ENCODE measurements around the gene RRP1B.
"Not testable (repeated sequence)": the region's sequence is repeated elsewhere in the genome, so short reads cannot be mapped to it uniquely, and the experiment has no call there.

The RRP1B gene

DNA sequence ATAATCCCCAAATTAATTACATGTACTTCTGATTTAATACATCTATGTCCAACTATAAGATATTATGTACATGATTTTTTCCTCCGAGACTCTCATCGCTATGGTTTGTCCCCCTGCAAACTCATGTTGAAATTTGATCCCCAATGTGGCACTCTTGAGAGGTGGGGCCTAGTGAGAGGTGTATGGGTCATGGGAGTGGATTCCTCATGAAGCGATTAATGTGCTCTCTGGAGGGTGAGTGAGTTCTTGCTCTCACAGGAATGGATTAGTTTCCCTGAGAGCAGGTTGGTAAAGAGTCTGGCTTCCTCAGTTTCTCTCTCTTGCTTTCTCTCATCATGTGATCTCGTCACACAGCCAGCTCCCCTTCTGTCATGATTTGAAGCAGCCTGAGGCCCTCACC, 16.2 kb upstream of the RRP1B start:
- no peak for DNase-seq

DNA sequence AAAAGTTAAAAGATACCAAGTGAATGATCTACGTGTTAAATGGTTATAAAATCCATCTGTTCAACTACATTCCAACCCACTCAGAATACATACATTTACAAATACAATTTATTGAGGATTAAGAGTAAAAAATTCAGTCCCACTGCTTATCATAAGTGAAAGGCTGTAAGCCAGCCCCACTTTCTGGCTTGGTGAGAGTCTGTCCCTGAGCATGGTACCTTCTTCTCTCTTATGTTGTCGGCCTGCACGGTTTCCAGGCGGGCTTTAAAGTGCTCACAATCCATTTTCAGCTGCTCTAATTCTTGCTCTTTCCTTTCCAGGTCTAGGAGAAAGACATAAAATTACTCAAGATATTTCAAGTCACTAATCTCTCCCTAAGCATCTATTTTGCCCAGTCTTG, 15.3 kb upstream of the RRP1B start:
- no peak for DNase-seq

DNA sequence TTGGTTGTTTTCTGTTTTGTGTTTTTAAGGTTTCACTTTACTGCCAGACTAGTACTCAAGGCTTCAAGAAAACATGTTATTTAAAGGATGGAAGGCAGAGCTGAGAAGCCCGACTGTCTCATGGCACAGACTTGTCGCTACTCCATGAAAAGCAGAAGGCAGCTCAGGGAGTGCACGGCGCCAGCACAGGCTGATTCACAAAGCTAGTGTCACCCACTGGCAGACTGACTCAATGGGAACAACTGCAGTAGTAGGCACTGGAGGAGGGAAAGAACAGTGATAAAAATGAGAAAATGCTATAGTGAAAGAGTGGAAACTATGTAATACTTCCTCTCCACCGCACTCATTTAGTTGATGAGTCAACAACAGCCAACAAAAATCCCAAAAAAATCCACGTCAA, 14.8 kb upstream of the RRP1B start:
- no peak for DNase-seq

DNA sequence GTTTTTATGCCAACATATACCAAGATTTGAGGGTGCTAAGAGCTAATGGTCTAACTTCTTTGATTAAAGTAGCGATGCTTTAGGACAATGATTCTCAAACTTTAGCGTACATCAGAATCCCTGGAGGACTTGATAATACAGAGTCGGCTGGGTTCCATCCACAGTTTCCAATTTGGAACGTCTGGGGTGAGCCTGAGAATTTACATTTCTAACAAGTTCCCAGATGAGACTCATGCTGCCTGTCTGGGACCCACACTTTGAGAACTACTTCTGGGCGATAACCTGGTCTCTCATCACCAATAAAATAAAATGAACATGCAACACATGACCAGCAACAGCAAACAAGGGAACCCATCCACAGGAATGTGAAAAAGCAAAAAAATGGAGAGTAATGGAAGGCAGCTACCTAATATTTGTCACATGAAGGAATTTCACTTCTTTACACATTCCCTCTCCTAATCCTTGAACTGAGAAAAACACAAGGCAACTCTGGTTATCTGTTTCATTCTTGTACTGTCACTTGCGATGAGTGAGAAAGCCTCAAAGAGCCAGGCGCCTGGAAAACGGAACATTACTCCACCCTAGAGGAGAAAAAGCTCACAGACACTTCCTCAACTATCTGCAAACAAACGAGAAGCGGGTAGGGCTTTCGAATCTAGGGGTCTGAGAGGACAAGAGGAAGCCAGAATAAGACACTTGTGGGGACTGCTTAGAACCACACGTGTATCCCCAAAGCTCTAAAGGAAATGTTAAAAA, 14.0 kb upstream of the RRP1B start:
- DNase-seq: no peak

DNA sequence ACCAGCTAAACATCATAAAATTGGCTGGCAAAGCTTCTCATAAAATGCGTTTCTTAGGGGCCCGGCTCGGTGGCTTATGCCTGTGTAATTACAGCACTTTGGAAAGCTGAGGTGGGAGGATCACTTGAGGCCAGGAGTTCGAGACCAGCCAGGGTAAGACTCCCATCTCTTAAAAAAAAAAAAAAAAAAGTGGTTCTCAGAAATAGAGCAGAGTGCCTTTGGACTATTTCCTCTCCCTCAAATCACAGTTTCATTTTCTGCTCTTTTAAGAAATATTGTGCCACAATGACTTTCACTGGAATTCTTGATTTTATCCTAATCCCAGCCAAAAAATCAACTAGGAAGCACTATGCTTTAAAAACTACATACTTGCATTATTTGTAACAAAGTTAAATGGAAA, 13.4 kb upstream of the RRP1B start:
- no peak for DNase-seq

DNA sequence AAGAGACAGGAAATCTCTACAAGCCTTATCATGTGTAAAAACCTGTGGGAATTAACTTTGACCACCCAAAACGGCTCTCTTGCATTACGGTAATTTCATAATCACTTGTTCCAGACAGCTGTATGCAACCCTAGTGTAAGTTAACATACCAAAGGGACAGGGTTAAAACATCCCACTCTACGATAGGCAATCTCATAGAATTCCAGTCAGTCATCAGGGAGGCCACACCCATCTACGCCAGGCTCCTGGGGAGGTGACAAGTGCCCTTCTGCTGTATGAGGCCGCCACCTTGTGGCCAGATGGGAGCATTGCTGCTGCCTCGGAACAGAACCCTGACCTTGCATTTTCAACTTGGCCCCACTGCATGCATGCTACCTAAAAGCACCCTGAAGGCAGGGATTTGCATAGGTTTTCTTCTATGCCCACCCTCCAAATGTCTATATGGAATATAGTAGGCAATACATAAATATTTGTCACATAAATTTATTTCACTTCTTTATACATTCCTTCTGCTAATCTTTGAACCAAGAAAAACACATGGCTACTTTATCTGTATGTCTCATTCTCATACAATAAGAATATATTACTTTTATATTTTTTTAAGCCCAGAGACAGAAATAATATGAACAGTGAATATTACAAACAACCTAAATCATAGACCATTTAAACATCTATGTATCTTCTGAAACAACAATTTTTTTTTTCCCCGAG, 12.7 kb upstream of the RRP1B start:
- DNase-seq: peak; percentile 90

DNA sequence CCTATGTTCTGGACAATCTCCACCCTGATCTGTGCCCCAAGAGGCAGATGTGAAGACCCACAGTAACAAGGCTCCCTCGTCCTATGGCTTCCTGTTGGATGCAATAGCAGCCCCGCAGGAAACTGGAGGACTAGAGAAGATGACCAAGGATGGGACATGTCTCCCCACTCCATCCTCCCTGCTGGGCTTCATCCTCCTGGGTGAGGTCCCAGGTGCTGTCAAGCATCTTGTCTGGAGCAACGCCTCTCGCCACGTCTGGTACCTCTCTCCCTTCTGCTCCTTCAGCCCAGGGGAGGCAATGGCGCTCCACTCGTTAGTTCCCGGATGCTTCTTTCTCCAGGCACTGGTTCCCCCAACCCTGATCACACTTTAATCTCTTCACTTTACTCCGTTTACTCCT, 11.2 kb upstream of the RRP1B start:
- no peak for DNase-seq

DNA sequence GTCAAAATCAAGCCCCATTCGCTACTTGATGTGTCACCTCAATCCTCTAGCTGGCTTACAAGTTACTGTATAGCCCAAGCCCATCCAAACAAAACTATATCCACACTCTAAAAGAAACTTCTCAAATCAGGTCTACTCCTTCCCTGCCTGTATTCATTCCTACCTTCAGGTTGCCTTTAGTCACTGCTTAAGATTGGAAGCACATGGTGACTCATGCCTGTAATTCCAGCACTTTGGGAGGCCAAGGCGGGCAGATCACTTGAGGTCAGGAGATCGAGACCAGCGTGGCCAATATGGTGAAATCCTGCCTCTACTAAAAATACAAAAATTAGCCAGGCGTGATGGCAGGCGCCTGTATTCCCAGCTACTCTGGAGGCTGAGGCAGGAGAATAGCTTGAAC, 7.4 kb upstream of the RRP1B start:
- DNase-seq: not testable (repeated sequence)

DNA sequence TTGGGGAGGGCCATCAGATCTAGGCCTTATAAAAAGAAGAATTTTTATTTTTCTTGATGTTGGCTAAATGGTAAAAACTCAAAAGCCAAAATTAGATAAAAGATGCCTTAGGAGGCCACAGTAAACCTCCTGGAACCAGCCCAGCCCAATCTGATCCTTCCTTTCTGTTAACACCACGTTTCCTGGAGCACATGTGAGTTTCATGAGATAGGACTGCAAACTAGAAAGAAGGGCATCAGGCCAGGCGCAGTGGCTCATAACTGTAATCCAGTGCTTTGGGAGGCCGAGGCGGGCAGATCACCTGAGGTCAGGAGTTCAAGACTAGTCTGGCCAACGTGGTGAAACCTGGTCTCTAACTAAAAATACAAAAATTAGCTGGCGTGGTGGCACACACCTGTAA, 6.7 kb upstream of the RRP1B start:
- no peak for DNase-seq

DNA sequence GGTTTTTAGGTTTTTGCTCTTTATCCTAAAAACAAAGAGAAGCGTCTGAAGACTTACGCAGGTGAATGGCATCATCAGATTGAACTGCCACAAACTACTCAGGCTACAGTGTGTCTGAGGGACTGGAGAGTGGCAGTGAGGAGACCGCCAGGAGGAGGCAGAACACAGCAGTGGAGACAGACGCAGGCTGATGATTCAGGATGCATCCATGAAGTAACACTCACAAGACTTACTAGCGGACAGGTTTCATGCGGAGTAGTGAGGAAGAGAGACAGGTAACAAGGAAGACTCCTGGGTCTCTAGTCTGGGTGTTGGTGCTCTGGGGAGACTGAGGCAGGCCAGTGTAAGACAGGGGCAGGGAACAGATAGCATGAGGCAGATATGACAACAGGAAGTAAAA, 5.7 kb upstream of the RRP1B start:
- DNase-seq: no peak

DNA sequence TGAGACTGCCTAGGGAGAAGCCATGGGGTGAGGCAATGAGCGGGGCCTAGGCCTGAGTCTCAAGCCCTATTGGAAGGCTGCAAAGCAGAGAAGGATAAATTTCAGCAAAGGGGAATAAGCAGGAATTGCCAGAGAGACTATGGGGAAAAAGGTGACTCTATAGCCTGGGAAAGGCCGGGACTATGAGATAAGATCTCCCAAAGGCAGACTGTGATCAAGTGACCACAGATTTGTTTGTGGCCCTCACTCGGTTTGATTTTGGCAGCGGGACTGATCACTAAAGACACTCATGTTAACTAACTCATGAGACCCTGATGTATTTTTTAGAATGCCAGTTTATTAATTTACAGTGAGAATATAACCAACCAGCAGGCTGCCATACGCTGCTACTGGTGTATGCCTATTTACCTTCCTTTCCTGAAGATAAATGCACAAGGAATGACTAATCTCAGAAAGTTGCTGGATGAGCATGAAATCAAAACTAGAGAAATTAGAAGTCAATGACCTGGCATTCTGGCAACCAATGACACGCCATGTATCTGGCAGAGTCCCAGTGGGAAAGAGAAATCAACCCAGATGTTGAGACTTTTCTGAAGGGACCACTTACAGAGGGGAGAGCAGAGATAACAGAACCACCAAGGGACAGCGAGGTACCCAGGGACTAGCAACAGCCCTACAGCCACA, 4.4 kb upstream of the RRP1B start:
- no peak for DNase-seq

DNA sequence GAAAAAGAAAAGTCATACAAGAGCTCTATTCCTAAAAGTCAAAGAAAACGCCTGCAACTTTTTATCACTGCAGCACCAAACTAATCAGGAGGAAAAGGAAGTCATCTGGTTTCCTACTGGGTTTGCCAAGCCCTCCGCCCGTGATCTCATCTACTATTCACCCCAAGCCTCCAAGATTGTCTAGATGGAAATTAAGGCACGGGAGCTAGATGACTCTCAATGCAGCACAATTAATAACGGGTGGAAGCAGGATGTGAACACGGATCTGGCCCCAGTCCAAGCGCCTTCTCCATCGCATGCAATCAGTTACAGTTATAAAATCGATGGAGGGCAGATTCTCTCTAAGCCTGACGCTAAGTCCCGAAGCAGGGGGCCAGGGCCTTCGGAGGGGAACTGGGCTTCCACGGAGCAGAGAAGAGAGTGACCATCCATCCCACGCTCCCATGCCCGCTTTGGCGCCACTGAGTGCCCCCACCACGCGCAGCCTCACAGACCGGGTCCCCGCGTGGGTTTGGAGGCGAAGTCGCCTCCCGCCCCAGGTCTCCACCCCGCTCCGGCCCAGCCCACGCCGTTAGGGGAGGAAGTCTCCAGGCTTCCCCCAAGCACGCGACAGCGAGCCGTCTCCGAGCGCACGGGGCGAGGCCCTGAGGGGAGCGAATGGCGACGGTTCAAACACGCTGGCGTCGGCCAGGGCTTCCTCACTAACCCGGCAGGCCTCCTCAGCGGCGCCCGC, 1.8 kb upstream of the RRP1B start:
- DNase-seq: no peak

DNA sequence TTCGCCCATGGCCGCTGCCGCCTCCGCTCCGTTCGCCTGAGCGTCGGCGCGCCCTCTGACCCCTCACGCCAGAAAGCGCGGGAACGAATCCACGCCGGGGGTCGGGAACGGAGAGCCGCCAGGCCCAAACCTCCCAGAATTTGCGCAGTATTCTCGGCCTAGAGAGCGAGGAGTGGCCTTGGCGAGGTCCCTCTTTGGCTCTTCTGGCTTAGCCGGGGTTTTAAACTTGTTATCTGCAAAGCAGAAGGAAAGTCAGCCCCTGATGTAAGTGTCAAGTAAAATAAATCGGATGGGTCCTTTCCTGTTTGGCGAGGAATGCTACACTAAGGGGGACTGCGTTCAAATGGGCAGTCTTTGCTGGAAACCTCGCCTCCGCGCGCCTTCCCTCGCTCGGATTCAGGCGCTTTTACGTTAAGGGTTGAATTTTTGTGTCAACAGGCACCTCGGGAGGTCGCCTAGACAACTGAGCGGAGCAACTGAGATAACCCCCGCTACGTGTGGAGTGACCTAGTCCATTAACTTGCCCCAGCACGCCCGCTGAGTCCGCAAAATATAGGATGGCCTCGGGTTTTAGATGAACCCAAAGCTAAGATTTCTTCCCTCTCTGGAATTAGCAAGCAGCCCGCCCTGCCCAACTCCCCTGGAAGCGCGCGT, 1.1 kb upstream of the RRP1B start:
- no peak for DNase-seq

DNA sequence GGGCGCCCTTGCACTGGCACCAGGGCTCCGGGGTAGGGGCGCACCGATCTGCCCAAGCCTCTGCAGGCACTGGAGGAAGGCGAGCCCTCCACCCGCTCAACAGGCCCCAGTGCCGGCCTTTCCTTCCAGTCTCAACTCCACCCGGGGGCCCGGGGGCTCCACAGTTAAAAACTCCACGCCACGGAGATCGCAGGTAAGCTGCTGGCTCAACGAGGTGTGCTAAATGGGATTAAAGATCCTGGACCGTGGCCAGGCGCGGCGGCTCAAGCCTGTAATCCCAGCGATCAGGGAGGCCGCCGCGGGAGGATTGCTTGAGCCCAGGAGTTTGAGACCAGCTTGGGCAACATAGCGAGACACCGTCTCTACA, 608 bp upstream of the RRP1B start:
- DNase-seq: no peak

DNA sequence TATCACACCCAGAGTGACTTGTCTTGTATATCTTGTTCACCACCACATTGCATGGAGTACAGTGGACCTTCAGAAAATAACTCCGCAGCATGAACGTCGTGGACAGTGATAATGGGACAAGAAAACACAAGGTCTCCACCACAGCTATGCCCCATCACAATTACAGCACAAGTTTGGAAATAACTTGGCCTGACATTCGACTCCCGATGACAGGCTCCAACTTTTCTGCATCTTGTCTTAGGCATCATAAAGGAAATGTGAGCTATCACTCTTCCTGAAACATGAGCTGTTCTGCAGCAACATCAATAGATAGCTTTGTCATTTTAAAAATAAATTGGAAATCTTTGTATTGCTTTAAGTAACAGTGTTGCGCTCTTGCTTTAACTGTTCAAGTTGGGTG, 2.9 kb downstream of the RRP1B start:
- no peak for DNase-seq

DNA sequence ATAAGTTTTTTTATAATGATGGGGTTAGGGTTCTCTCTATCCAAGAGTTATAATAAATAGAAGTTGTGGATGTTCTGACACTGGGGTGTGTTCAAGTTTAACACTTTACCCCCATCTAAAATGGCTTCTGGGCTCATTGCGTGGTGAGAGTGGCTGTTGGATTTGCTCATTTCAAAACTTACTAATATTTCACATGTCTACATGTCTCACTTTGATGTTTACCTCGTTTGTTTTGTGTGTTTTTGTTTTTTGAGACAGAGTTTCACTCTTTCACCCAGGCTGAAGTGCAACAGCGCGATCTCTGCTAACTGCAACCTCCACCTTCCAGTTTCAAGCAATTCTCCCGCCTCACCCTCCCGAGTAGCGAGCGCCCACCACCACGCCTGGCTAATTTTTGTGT, 3.7 kb downstream of the RRP1B start:
- no peak for DNase-seq

DNA sequence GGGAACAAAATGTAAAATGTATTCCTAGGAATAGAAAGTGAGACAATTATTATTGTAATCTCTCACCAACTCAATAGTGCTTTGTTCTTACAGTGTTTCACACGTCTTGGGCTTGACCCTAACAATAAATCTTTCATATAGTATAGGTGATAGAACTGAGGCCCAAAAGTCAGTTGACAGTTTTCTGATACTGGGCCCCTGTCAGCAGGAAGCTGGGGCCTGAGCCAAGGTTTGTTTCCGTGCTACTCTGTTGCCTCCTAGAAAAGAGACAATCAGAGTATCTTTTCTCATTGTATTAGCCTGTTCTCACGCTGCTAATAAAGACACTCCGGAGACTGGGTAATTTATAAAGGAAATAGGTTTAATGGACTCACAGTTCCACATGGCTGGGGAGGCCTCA, 5.0 kb downstream of the RRP1B start:
- DNase-seq: no peak

DNA sequence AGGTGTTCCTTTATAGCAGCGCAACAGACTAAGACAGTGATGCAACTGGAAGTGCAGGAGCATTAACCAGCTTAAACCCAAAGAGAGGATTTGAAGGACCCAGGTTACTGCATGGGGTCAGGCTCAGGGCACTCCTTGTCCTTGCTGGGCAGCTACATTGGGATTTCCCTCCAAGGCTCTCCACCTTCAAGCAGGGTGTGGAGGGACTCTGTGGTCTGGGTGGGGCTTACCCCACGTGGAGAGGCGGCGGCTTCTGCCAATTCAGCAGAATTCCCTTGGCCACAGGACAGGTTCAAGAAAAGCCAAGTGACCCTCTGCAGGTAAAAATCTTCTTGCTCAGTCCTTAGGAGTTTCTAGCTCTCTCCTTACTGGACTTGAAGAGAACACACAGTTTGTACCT, 6.5 kb downstream of the RRP1B start:
- DNase-seq: no peak

DNA sequence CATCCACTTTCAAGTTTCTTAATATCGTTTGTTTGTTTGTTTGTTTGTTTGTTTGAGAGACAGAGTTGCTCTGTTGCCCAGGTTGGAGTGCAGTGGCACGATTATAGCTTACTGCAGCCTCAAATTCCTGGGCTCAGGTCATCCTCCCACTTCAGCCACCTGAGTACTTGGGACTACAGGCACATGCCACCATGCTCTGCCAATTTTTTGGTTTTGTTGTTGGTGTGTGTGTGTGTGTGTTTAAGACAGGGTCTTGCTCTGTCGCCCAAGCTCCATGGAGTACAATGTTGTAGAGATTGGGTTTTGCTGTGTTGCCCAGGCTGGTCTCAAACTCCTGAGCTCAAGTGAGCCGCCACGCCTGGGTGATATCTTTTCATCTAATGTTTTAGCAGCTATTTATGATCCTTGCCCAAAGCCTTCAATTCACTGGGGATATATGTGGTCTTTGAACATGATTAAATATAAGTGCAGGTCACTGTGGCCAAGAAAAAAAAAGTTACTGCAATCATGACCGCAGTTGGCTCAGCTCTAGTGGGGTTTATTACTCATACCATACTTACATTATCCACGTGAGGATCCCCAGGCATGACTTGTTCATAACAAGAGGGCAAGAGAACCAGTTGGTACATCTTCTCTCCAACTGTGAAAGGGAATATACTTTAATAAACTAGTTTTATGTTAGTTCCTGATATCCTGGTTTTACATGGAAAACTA, 8.0 kb downstream of the RRP1B start:
- no peak for DNase-seq

DNA sequence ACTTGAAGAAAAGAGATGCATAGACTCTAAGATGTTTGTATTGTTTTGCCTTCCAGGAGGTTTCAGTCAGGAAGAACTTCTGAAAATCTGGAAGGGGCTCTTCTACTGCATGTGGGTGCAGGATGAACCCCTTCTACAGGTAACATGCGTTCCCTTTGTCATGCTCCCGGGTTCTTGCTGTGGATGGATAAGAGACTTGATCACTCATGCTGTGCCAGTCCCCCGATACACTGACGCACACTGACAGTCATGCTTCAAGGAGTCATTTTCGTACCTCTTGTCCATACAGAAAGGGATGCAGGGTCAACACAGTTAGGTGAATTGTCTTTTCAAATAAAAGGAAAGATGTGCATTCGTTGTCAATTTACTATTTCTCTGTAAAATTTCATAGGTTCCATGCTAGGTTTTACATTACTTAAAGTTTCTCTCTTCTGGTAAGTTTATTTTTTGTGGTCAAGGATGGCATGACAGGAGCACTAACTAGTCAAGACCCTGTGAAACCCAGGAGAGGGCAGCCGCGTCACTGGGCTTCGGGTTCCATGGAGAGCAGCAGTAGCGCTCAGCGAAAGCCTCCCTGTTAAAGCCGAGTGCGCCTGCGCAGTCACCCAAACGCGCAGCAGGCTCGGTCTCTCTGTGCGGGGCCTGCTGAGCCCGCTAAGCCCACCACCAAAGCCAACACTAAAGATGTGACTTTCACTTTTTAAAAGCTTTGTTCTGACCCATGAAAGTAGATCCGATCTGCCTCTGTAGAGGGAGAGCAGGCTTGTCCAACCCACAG, 10.7 kb downstream of the RRP1B start:
- no peak for DNase-seq

DNA sequence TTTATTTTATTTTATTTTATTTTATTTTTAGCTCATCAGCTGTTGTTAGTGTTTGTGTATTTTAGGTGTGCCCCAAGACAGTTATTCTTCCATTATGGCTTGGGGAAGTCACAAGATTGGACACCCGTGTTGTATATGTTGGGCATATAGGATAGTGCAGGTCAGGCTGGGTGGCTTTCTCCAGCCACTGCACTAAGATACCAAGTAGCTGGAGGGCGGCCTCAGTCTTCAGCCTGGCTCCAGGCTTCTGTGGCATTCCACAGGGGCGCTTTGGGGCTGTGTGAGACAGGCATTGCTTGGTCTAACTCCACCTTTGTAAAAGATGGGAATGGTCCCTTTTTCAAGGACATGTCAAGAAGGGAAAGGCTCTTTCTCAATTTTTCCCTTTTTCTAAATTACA, 16.5 kb downstream of the RRP1B start:
- DNase-seq: no peak

DNA sequence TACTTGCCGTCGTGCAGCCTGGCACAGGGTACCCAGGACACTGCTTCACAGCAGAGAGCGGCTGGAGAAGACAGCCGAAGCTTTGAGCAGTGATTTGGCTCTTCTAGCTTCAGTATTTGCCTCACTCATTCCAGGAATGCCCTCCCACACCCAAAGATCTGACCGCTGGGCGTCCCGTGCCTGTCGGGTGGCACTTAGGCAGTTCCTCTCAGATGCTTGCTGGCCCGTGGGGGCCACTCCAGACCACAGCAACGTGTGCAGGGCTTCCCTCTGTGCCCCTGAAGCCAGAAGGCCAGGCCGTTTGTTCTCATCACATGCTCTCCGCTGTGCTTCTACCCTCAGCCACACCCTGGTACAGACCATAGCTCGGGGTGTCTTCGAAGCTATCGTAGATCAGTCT, 17.0 kb downstream of the RRP1B start:
- DNase-seq: no peak
